CD14-positive monocyte (primary cell): ENCODE results near the gene PTK7. TPM values are rescaled to one million over a fixed set of nuclear protein-coding genes. Genes with fewer than 3 reads are reported as not detected.

ENCODE experiments used
- DNase-seq, 3 donors: peaks; one replicate each; pipeline ENCODE4 v3.0.0-alpha.2; 2011 to 2022
- H2AFZ ChIP-seq: 2 replicates; pipeline ENCODE4 v1.6.0; 2012; ENCODE audit warnings: mild to moderate bottlenecking, low read depth, low read length, inconsistent platforms; ENCODE audit not compliant: insufficient read depth, poor library complexity, severe bottlenecking
- H3K27ac ChIP-seq, 2 donors: 1 replicate in 1 of 2; 2 replicates in 1 of 2; pipeline ENCODE4 v1.5.1; 2012 to 2013; ENCODE audit warnings: low read length in 2 of 2, control low read depth in 1 of 2, inconsistent platforms in 1 of 2, low read depth in 1 of 2, mild to moderate bottlenecking in 1 of 2
- H3K27me3 ChIP-seq, 2 donors: one replicate each; pipeline versions ENCODE4 v1.6.0 to v1.6.1; 2011 to 2013; ENCODE audit warnings: low read length in 2 of 2; ENCODE audit not compliant: control insufficient read depth in 2 of 2, insufficient read depth in 2 of 2
- H3K36me3 ChIP-seq, 2 donors: replicated peaks in 1 of 2; 1 replicate in 1 of 2; 2 replicates in 1 of 2; pipeline versions ENCODE4 v1.5.1 to v1.6.1; 2012 to 2013; ENCODE audit warnings: low read length in 2 of 2, control low read depth in 1 of 2, inconsistent platforms in 1 of 2, mild to moderate bottlenecking in 1 of 2; ENCODE audit not compliant: insufficient read depth in 2 of 2, control insufficient read depth in 1 of 2
- H3K4me1 ChIP-seq, 2 donors: 1 replicate in 1 of 2; 2 replicates in 1 of 2; pipeline versions ENCODE4 v1.5.1 to v1.6.1; 2012 to 2013; ENCODE audit warnings: low read length in 2 of 2, control low read depth in 1 of 2, inconsistent platforms in 1 of 2, mild to moderate bottlenecking in 1 of 2, moderate library complexity in 1 of 2; ENCODE audit not compliant: insufficient read depth in 2 of 2, control insufficient read depth in 1 of 2
- H3K4me2 ChIP-seq: replicated peaks from 2 replicates; pipeline ENCODE3; 2012; ENCODE audit warnings: low read length, moderate library complexity, mild to moderate bottlenecking; ENCODE audit not compliant: poor library complexity, severe bottlenecking; ENCODE audit errors: extremely low read depth
- H3K4me3 ChIP-seq, 3 experiments: fragments of 200-600 bp in 1 of 3; sonication (generic) in 1 of 3; replicated peaks in 1 of 3; 1 replicate in 2 of 3; 2 replicates in 1 of 3; pipeline ENCODE4 v1.5.1; 2011 to 2013; ENCODE audit warnings: low read length in 3 of 3, mild to moderate bottlenecking in 3 of 3, control low read depth in 2 of 3, low read depth in 2 of 3, inconsistent platforms in 1 of 3, moderate library complexity in 1 of 3
- H3K79me2 ChIP-seq: 2 replicates; pipeline ENCODE4 v1.6.0; 2012; ENCODE audit warnings: mild to moderate bottlenecking, control low read depth, inconsistent platforms, low read length, moderate library complexity; ENCODE audit not compliant: insufficient read depth
- H3K9ac ChIP-seq: 2 replicates; pipeline ENCODE4 v1.6.0; 2017; ENCODE audit warnings: low read length, mild to moderate bottlenecking; ENCODE audit not compliant: insufficient read depth, poor library complexity, severe bottlenecking
- H3K9me3 ChIP-seq, 2 donors: replicated peaks in 1 of 2; 1 replicate in 1 of 2; 2 replicates in 1 of 2; pipeline versions ENCODE4 v1.5.1 to v1.6.1; 2012 to 2013; ENCODE audit warnings: low read length in 2 of 2, control low read depth in 1 of 2; ENCODE audit not compliant: control insufficient read depth in 1 of 2, insufficient read depth in 1 of 2
- H4K20me1 ChIP-seq: 2 replicates; pipeline ENCODE4 v1.6.0; 2012; ENCODE audit warnings: mild to moderate bottlenecking, low read length, control low read depth, moderate library complexity; ENCODE audit not compliant: insufficient read depth
- H3K27ac Mint-ChIP-seq, 7 donors: one replicate each; pipeline ENCODE4 v1.8.0; 2020; ENCODE audit warnings: mild to moderate bottlenecking in 7 of 7, mixed read lengths in 7 of 7, moderate library complexity in 6 of 7, inconsistent platforms in 2 of 7
- H3K27me3 Mint-ChIP-seq, 3 donors: one replicate each; pipeline ENCODE4 v1.8.0; 2021 to 2022; ENCODE audit warnings: low read depth in 3 of 3, mild to moderate bottlenecking in 3 of 3, mixed read lengths in 3 of 3, moderate library complexity in 3 of 3, inconsistent platforms in 1 of 3
- H3K36me3 Mint-ChIP-seq, 2 donors: one replicate each; pipeline ENCODE4 v1.8.0; 2020; ENCODE audit warnings: mixed read lengths in 2 of 2, inconsistent platforms in 1 of 2, mild to moderate bottlenecking in 1 of 2
- H3K4me1 Mint-ChIP-seq: one replicate; pipeline ENCODE4 v1.8.0; 2020; ENCODE audit warnings: mild to moderate bottlenecking, mixed read lengths
- H3K4me3 Mint-ChIP-seq, 2 donors: one replicate each; pipeline ENCODE4 v1.8.0; 2020; ENCODE audit warnings: mild to moderate bottlenecking in 2 of 2, mixed read lengths in 2 of 2, moderate library complexity in 1 of 2
- H3K9me3 Mint-ChIP-seq, 7 donors: one replicate each; pipeline ENCODE4 v1.8.0; 2020 to 2022; ENCODE audit warnings: mixed read lengths in 7 of 7, mild to moderate bottlenecking in 6 of 7, moderate library complexity in 6 of 7, inconsistent platforms in 2 of 7
- WGBS: methylation state at CpG from one replicate; pipeline ENCODE4 v1.1.5; 2013; ENCODE audit warnings: missing lambda C conversion rate; ENCODE audit not compliant: insufficient coverage; 5-methylcytosine and 5-hydroxymethylcytosine counted together
- intact Hi-C, 2 donors: fragments of 100-400 bp; cut with micrococcal nuclease; formaldehyde crosslinking; loops; one replicate each; pipeline versions ENCODE4 v1.15.0 to v1.15.1; 2023
- polyA plus RNA-seq, 3 donors: library from polyadenylated mRNA; depleted of rRNA in 1 of 3; unstranded in 2 of 3; stranded (reverse) in 1 of 3; fragments of 300-500 nt in 2 of 3; fragments of >200 nt in 1 of 3; fragmentation: Illumina TruSeq in 2 of 3; gene quantifications; 1 replicate in 2 of 3; 2 replicates in 1 of 3; pipeline ENCODE4 v1.2.3, GENCODE V29; 2012 to 2021
- TF ChIP-seq, protein P1 (sequence below): fragments of 200-600 bp; IDR thresholded peaks from one replicate; pipeline ENCODE4 v1.8.0; 2022; ENCODE audit warnings: antibody characterized with exemption, mild to moderate bottlenecking

PTK7 gene
- polyA plus RNA-seq, 3 donors: 0.19 TPM; not detected in 2

GRCh38 chr6:43120944-43121913 lies 45.1 kb downstream of the PTK7 start:
- no peak for DNase-seq
- Histone ChIP-seq H3K79me2 (no peaks in the 10 kb centered on the region), H3K4me2 (no peak overlapping the region)

GRCh38 chr6:43122146-43122545 lies 46.0 kb downstream of the PTK7 start:
- no peak overlapping the region for H3K27ac Mint-ChIP-seq
- no peaks in the 10 kb centered on the region for H3K9me3 Mint-ChIP-seq
- 72% methylated on average over 2 of the region's 2 CpGs for WGBS
- no peak overlapping the region for H2AFZ ChIP-seq
- no peaks in the 10 kb centered on the region for H3K27me3 ChIP-seq
- DNase-seq: no peak
- H3K27me3 Mint-ChIP-seq: peaks cover 0 to 4% (median 3%) of the 10 kb centered on the region in 3 donors
- no peaks in the 10 kb centered on the region for H4K20me1 ChIP-seq
- H3K27ac ChIP-seq: no peak overlapping the region
- intact Hi-C loops: no loop called here
- no peaks in the 10 kb centered on the region for H3K79me2 ChIP-seq
- no peaks in the 10 kb centered on the region for H3K4me1 ChIP-seq
- TF ChIP-seq, protein P1, sequence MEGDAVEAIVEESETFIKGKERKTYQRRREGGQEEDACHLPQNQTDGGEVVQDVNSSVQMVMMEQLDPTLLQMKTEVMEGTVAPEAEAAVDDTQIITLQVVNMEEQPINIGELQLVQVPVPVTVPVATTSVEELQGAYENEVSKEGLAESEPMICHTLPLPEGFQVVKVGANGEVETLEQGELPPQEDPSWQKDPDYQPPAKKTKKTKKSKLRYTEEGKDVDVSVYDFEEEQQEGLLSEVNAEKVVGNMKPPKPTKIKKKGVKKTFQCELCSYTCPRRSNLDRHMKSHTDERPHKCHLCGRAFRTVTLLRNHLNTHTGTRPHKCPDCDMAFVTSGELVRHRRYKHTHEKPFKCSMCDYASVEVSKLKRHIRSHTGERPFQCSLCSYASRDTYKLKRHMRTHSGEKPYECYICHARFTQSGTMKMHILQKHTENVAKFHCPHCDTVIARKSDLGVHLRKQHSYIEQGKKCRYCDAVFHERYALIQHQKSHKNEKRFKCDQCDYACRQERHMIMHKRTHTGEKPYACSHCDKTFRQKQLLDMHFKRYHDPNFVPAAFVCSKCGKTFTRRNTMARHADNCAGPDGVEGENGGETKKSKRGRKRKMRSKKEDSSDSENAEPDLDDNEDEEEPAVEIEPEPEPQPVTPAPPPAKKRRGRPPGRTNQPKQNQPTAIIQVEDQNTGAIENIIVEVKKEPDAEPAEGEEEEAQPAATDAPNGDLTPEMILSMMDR: no peak
- no peak overlapping the region for H3K9ac ChIP-seq
- H3K9me3 ChIP-seq: no peaks in the 10 kb centered on the region
- peaks cover 6% of the 10 kb centered on the region for H3K4me1 Mint-ChIP-seq
- H3K36me3 ChIP-seq: no peaks in the 10 kb centered on the region
- H3K4me3 ChIP-seq: no peak overlapping the region
- H3K4me3 Mint-ChIP-seq: no peak overlapping the region
- H3K36me3 Mint-ChIP-seq: no peaks in the 10 kb centered on the region
- no peak overlapping the region for H3K4me2 ChIP-seq

More at GRCh38 chr6:43120944-43121913, 45.1 kb downstream of the PTK7 start:
- Mint-ChIP-seq H3K36me3 (no peaks in the 10 kb centered on the region), H3K4me3 (no peak overlapping the region), H3K27ac (peak overlapping the region in 1 of 7 donors; percentile 11), H3K27me3 (peaks cover 0 to 4% (median 3%) of the 10 kb centered on the region in 3 donors), H3K9me3 (no peaks in the 10 kb centered on the region), H3K4me1 (peaks cover 12% of the 10 kb centered on the region)
- TF ChIP-seq, protein P1: no peak
- H3K4me3 ChIP-seq: no peak overlapping the region
- WGBS: 91% methylated on average over 8 of the region's 9 CpGs
- no peaks in the 10 kb centered on the region for H4K20me1 ChIP-seq
- H3K27ac ChIP-seq: no peak overlapping the region
- no peak overlapping the region for H2AFZ ChIP-seq
- H3K27me3 ChIP-seq: no peaks in the 10 kb centered on the region
- no peaks in the 10 kb centered on the region for H3K36me3 ChIP-seq
- no peak overlapping the region for H3K9ac ChIP-seq
- no peaks in the 10 kb centered on the region for H3K9me3 ChIP-seq
- intact Hi-C loops: no loop called here
- peaks cover 4 to 5% of the 10 kb centered on the region in 2 donors for H3K4me1 ChIP-seq
